ENCODE data around the gene ABCC12.

The ABCC12 gene

DNA sequence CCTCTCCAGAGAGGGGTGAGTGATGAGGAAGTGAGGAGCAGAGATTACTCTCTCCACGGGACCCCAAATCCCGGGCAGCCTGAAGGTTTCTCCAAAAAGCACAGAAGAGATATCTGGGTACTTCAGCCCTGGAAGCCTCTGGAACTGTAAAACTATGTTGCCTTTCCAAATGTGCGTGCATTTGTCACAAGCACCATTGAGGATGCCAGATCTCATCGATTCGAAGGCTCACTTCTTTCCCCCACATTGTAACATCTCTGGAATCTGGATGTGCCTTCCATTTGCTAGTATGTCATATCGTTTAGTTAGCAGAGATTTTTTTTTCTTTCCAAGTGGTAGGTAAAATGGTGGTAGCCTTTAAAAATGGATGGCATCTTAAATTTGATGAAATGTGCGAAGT lies 45.8 kb downstream of the ABCC12 start:
- no peaks in the 10 kb centered on the region for H3K27me3 ChIP-seq (ENCODE audit: insufficient read depth, poor library complexity, severe bottlenecking)
- TF ChIP-seq, protein P1, sequence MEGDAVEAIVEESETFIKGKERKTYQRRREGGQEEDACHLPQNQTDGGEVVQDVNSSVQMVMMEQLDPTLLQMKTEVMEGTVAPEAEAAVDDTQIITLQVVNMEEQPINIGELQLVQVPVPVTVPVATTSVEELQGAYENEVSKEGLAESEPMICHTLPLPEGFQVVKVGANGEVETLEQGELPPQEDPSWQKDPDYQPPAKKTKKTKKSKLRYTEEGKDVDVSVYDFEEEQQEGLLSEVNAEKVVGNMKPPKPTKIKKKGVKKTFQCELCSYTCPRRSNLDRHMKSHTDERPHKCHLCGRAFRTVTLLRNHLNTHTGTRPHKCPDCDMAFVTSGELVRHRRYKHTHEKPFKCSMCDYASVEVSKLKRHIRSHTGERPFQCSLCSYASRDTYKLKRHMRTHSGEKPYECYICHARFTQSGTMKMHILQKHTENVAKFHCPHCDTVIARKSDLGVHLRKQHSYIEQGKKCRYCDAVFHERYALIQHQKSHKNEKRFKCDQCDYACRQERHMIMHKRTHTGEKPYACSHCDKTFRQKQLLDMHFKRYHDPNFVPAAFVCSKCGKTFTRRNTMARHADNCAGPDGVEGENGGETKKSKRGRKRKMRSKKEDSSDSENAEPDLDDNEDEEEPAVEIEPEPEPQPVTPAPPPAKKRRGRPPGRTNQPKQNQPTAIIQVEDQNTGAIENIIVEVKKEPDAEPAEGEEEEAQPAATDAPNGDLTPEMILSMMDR (IDR thresholded peaks at IDR 0.05; ENCODE audit: insufficient read depth, low read length), result no peak
- TF ChIP-seq GABPA (IDR thresholded peaks at IDR 0.05; ENCODE audit: low read depth) (no peak), POLR2AphosphoS5 (IDR thresholded peaks at IDR 0.05; ENCODE audit: low read depth) (no peak), SPI1 (IDR thresholded peaks at IDR 0.05; ENCODE audit: borderline replicate concordance, low read depth) (no peak)
- TF ChIP-seq, protein P2, sequence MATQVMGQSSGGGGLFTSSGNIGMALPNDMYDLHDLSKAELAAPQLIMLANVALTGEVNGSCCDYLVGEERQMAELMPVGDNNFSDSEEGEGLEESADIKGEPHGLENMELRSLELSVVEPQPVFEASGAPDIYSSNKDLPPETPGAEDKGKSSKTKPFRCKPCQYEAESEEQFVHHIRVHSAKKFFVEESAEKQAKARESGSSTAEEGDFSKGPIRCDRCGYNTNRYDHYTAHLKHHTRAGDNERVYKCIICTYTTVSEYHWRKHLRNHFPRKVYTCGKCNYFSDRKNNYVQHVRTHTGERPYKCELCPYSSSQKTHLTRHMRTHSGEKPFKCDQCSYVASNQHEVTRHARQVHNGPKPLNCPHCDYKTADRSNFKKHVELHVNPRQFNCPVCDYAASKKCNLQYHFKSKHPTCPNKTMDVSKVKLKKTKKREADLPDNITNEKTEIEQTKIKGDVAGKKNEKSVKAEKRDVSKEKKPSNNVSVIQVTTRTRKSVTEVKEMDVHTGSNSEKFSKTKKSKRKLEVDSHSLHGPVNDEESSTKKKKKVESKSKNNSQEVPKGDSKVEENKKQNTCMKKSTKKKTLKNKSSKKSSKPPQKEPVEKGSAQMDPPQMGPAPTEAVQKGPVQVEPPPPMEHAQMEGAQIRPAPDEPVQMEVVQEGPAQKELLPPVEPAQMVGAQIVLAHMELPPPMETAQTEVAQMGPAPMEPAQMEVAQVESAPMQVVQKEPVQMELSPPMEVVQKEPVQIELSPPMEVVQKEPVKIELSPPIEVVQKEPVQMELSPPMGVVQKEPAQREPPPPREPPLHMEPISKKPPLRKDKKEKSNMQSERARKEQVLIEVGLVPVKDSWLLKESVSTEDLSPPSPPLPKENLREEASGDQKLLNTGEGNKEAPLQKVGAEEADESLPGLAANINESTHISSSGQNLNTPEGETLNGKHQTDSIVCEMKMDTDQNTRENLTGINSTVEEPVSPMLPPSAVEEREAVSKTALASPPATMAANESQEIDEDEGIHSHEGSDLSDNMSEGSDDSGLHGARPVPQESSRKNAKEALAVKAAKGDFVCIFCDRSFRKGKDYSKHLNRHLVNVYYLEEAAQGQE (IDR thresholded peaks at IDR 0.05; ENCODE audit: insufficient replicate concordance, low read depth), result no peak
- H3K27ac ChIP-seq (replicated peaks), result no peak overlapping the region
- no peak for DNase-seq (ENCODE audit: low read depth in 1 of 2, low spot score in 1 of 2)
- no peak overlapping the region for H3K4me3 ChIP-seq (replicated peaks; ENCODE audit: insufficient read depth, low read length)

DNA sequence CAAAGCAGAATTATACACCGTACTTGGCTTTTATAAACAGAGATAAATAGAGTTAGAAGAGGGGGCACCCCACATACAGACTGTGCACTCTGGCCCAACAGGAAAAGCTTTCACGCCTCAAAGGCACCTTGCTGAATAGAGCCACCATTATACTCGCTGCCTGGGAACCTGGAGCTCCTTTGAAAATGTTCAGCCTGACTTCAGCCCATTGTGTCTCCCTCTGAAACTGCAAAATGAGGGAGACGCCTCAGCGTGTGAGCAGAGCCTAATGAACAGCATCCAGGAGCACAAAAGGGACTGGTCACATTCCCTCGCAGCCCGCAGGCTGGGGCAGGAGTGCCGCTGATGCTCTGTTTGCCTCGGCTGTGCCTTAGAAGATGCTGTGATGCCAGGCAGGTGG lies 46.3 kb downstream of the ABCC12 start:
- Histone ChIP-seq H3K27ac (replicated peaks) (no peak overlapping the region), H3K4me3 (replicated peaks; ENCODE audit: insufficient read depth, low read length) (no peak overlapping the region)
- TF ChIP-seq POLR2AphosphoS5 (IDR thresholded peaks at IDR 0.05; ENCODE audit: low read depth) (no peak), SPI1 (IDR thresholded peaks at IDR 0.05; ENCODE audit: borderline replicate concordance, low read depth) (no peak), GABPA (IDR thresholded peaks at IDR 0.05; ENCODE audit: low read depth) (no peak)
- TF ChIP-seq, protein P2 (IDR thresholded peaks at IDR 0.05; ENCODE audit: insufficient replicate concordance, low read depth), result no peak
- TF ChIP-seq, protein P1 (IDR thresholded peaks at IDR 0.05; ENCODE audit: insufficient read depth, low read length), result no peak

DNA sequence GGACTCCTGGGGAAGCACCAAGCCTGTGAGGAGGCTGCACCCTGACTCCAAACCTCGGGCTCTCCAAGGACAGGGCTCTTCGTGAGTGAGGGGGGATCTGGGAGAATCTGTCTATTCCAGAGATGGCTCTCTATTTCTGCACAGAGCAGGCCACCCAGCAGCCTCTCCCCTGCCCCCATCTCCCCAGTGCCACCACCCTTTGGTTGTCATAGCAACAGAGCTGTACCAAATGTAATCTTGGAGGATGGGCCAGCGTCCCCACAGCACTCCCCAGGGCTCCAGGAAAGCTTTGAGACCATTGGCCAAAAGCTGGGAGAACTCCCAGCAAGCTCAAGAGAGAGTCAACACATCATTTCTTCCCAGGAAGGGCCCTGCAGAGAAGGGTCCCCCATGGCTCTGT lies 49.3 kb downstream of the ABCC12 start:
- H3K4me3 ChIP-seq (replicated peaks; ENCODE audit: insufficient read depth, low read length), result no peak overlapping the region
- H3K27ac ChIP-seq (replicated peaks), result no peak overlapping the region
- peaks cover 3% of the 10 kb centered on the region for H3K27me3 ChIP-seq (ENCODE audit: insufficient read depth, poor library complexity, severe bottlenecking)
- no peak for DNase-seq (ENCODE audit: low read depth in 1 of 2, low spot score in 1 of 2)
- TF ChIP-seq, protein P1 (IDR thresholded peaks at IDR 0.05; ENCODE audit: insufficient read depth, low read length), result no peak
- no peak for TF ChIP-seq GABPA (IDR thresholded peaks at IDR 0.05; ENCODE audit: low read depth)
- TF ChIP-seq POLR2AphosphoS5 (IDR thresholded peaks at IDR 0.05; ENCODE audit: low read depth), result no peak
- TF ChIP-seq, protein P2 (IDR thresholded peaks at IDR 0.05; ENCODE audit: insufficient replicate concordance, low read depth), result no peak
- no peak for TF ChIP-seq SPI1 (IDR thresholded peaks at IDR 0.05; ENCODE audit: borderline replicate concordance, low read depth)

More for the DNA sequence above, 46.3 kb downstream of the ABCC12 start:
- no peak for DNase-seq (ENCODE audit: low read depth in 1 of 2, low spot score in 1 of 2)
- no peaks in the 10 kb centered on the region for H3K27me3 ChIP-seq (ENCODE audit: insufficient read depth, poor library complexity, severe bottlenecking)
